GM12874 (cell line): ENCODE data around the gene VAC14.

Experiments
- CTCF ChIP-seq: IDR thresholded peaks from 2 replicates; pipeline ENCODE4 v1.5.1; 2011; ENCODE audit warnings: low read depth, mild to moderate bottlenecking, control low read depth, low read length, moderate library complexity; ENCODE audit not compliant: insufficient read depth

Gene VAC14

DNA sequence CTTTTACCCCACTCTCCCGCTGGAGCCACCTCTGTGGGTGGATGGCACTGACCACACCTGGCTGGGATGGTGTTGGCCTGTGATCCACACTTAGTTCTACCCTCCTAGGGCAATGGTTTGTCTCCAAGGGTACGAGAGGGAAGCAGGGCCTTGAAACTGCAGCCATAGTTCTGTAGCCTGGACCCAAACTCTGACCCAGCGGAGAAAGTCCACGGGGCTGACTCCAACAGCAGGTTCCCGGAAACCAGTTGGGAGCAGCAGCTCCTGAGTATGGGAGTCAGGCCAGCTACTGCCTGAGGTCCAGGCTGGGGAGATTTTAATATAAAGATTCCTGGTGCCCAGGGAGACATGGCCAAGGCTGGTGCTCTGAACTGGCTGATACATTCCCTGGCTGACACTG, 91.5 kb downstream of the VAC14 start:
- no peak for TF ChIP-seq CTCF

GRCh38 chr16:70708366-70709246, 92.4 kb downstream of the VAC14 start:
- no peak for TF ChIP-seq CTCF

DNA sequence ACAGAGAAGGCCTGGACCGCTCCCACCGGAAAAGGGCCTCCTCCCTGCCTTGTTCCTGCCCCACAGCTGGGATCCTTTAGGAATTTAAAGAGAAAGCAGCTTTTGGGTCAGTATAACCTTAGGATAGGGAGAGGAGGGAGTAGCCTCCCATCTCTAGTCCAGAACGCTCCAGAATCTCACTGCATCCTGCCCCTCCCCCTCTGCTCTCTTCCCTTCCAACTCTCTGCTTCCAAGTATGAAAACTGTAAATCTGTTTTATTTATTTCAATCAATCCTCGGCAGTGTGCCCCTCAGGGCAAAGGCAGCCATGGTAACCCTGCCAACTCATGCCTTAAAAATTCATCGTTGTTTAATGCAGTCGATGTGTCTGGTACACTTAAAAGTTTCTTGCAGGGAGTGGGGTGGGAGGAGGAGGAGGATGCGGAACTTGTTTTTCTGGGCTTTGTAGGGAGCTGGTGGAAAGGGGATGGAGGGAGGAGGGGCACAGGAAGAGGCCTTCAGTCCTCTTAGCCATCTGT, 94.0 kb downstream of the VAC14 start:
- no peak for TF ChIP-seq CTCF

DNA sequence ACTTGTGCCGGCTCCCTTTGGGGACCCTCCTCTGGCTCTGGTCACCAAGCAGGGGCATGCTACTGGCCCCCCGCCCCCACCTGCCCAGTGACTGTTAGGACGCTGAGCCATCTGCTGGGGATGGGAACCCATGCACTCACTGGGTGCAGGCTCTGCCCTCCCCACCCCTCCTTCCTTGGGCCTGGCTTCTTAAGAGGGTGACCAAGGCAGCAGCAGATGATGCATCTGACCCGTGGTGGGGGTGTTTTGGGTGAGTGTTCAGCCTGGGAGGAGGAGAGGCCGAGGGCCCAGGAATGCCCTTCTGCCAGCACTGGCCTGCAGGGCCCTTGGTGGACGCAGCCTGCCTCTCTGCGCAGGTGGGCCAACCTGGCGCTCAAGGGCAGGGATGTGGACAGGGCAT, 95.9 kb downstream of the VAC14 start:
- TF ChIP-seq CTCF: no peak

- no peak for TF ChIP-seq CTCF
These were observed 96.4 kb downstream of the VAC14 start for GRCh38 chr16:70704586-70704985.

- TF ChIP-seq CTCF: no peak
These were observed 97.0 kb downstream of the VAC14 start for GRCh38 chr16:70703835-70704381.

DNA sequence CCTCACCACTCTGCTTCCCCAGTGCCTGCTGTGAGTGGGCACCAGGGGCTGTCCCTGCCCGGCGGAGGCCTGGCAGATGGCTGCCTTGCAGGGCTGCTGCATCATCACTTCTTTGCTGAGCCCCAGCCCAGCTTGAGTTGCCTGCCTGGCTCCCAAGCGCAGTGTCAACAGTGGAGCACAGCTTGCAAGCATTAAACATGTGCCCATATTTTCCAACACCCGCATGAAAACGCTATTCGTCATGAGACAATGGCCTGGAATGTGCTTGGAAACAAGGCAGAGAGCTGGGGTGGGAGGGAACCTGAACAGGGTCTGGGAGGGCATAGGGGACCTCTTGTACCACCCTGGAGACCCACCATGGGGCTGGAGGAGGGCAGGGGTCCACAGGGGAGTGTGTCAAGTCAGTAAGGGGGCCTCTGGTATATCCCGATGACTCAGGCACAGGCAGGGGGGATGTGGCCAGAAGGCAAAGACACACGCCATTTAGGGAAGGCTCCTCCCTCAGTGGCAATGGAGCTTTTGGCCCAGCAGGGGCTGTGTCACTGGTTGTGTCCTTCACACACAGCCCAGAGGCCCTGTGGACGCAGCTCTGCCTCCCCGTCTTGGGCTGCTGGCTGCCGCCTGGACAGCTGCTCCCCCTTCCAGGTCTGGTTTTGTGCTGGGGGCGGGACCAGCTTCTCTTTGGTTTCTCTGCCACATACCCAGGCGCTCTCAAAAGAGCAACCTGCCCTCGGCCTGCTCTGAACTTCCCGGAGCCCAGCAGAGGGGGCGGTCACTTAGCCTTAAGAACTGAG, 97.7 kb downstream of the VAC14 start:
- no peak for TF ChIP-seq CTCF
